ENCODE data around the gene MCU.

DNA sequence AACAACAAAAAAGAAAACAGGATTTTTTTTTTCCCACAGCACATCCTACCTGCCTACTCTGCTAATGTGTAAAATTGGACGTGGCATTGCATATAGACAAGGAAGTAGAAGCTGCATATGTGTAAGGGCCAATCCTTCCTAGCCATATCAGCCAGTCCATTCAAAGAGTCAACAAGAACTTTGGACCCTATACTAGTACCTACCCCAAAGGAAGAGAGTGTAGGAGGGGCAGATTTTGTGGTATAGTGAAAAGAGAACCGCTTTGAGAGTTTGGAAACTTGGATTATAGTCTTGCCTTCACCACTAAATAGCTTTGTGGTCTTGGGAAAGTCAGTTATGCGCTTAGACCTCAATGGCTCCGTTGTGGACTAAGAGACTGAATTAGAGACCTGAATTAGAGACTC, 12.1 kb upstream of the MCU start:
- no peak for TF ChIP-seq POLR2A (IDR thresholded peaks at IDR 0.05)
- TF ChIP-seq, protein P1, sequence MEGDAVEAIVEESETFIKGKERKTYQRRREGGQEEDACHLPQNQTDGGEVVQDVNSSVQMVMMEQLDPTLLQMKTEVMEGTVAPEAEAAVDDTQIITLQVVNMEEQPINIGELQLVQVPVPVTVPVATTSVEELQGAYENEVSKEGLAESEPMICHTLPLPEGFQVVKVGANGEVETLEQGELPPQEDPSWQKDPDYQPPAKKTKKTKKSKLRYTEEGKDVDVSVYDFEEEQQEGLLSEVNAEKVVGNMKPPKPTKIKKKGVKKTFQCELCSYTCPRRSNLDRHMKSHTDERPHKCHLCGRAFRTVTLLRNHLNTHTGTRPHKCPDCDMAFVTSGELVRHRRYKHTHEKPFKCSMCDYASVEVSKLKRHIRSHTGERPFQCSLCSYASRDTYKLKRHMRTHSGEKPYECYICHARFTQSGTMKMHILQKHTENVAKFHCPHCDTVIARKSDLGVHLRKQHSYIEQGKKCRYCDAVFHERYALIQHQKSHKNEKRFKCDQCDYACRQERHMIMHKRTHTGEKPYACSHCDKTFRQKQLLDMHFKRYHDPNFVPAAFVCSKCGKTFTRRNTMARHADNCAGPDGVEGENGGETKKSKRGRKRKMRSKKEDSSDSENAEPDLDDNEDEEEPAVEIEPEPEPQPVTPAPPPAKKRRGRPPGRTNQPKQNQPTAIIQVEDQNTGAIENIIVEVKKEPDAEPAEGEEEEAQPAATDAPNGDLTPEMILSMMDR (IDR thresholded peaks at IDR 0.05) = no peak
